Suprapubic skin (tissue), 4 donors: ENCODE results near the gene KRT71.

Experiments used
- EP300 ChIP-seq: sonication (generic); formaldehyde crosslinking; IDR thresholded peaks from one replicate; pipeline ENCODE4 v1.6.1; 2017; ENCODE audit warnings: antibody characterized with exemption
- POLR2AphosphoS5 ChIP-seq, 3 donors: sonication (generic); formaldehyde crosslinking; IDR thresholded peaks; one replicate each; pipeline ENCODE4 v1.6.1; 2017; ENCODE audit warnings: antibody characterized with exemption in 3 of 3
- TF ChIP-seq, protein P1 (sequence below), 2 donors: fragments of 200-600 bp in 1 of 2; fragments of 450-650 bp in 1 of 2; sonication (generic) in 1 of 2; IDR thresholded peaks; one replicate each; pipeline ENCODE4 v1.5.1; 2016 to 2019; ENCODE audit warnings: antibody characterized with exemption in 2 of 2, mild to moderate bottlenecking in 1 of 2, moderate library complexity in 1 of 2

- TF ChIP-seq, protein P1, sequence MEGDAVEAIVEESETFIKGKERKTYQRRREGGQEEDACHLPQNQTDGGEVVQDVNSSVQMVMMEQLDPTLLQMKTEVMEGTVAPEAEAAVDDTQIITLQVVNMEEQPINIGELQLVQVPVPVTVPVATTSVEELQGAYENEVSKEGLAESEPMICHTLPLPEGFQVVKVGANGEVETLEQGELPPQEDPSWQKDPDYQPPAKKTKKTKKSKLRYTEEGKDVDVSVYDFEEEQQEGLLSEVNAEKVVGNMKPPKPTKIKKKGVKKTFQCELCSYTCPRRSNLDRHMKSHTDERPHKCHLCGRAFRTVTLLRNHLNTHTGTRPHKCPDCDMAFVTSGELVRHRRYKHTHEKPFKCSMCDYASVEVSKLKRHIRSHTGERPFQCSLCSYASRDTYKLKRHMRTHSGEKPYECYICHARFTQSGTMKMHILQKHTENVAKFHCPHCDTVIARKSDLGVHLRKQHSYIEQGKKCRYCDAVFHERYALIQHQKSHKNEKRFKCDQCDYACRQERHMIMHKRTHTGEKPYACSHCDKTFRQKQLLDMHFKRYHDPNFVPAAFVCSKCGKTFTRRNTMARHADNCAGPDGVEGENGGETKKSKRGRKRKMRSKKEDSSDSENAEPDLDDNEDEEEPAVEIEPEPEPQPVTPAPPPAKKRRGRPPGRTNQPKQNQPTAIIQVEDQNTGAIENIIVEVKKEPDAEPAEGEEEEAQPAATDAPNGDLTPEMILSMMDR (IDR thresholded peaks at IDR 0.05), result no peak
- TF ChIP-seq EP300, result no peak
- TF ChIP-seq POLR2AphosphoS5 (IDR thresholded peaks at IDR 0.05), result no peak
These were observed at the start of gene KRT71 for GRCh38 chr12:52552681-52553195.
